GM12892 (cell line): ENCODE results near the gene CAV1.
A peak's percentile ranks its signal among the peaks of the same experiment; 100 is the strongest.

Source experiments
- DNase-seq: peaks from one replicate; pipeline ENCODE4 v3.0.0; 2011; ENCODE audit not compliant: insufficient read length
- FAIRE-seq: peaks from 2 replicates; lab custom pipeline; 2011; peaks lifted over from hg19 to GRCh38; lab: Jason Lieb, UNC
- POLR2A ChIP-seq: IDR thresholded peaks from 2 replicates; pipeline ENCODE4 v1.6.1; 2011; ENCODE audit warnings: low read depth, low read length, control low read depth
- POLR2AphosphoS5 ChIP-seq: IDR thresholded peaks from 2 replicates; pipeline ENCODE4 v1.6.1; 2011; ENCODE audit warnings: low read depth, low read length, control low read depth
- TAF1 ChIP-seq: IDR thresholded peaks from 2 replicates; pipeline ENCODE4 v1.6.1; 2011; ENCODE audit warnings: low read depth, mild to moderate bottlenecking, control low read depth, low read length, borderline replicate concordance

The CAV1 gene

GRCh38 chr7:116510795-116511194, 14.0 kb upstream of the CAV1 start:
- FAIRE-seq (no peak), DNase-seq (no peak)
- no peak for TF ChIP-seq TAF1
- TF ChIP-seq POLR2AphosphoS5 = no peak
- no peak for TF ChIP-seq POLR2A

GRCh38 chr7:116511552-116512519, 13.0 kb upstream of the CAV1 start:
- DNase-seq (no peak), FAIRE-seq (peak; percentile 94)
- no peak for TF ChIP-seq POLR2AphosphoS5
- TF ChIP-seq POLR2A = peak; percentile 41; the same call in 1 of the 2 replicates

- no peak for TF ChIP-seq TAF1
- no peak for TF ChIP-seq POLR2A
- TF ChIP-seq POLR2AphosphoS5 = no peak
- no peak for FAIRE-seq
- no peak for DNase-seq
Measured at GRCh38 chr7:116512520-116513188, 12.2 kb upstream of the CAV1 start.

- DNase-seq (no peak), FAIRE-seq (no peak)
- no peak for TF ChIP-seq POLR2A
- no peak for TF ChIP-seq POLR2AphosphoS5
- no peak for TF ChIP-seq TAF1
Measured at GRCh38 chr7:116515584-116515983, 9.3 kb upstream of the CAV1 start.

GRCh38 chr7:116516324-116516723, 8.5 kb upstream of the CAV1 start:
- TF ChIP-seq POLR2A = no peak
- no peak for TF ChIP-seq POLR2AphosphoS5
- TF ChIP-seq TAF1 = no peak
- DNase-seq (no peak), FAIRE-seq (no peak)

GRCh38 chr7:116517626-116518025, 7.2 kb upstream of the CAV1 start:
- FAIRE-seq (no peak), DNase-seq (no peak)
- TF ChIP-seq POLR2AphosphoS5 (no peak), POLR2A (no peak), TAF1 (no peak)

- TF ChIP-seq POLR2A (no peak), TAF1 (no peak), POLR2AphosphoS5 (no peak)
- DNase-seq = no peak
- FAIRE-seq = no peak
Measured at GRCh38 chr7:116518961-116519360, 5.9 kb upstream of the CAV1 start.

- TF ChIP-seq TAF1 (no peak), POLR2A (no peak), POLR2AphosphoS5 (no peak)
- FAIRE-seq = no peak
- DNase-seq = no peak
Measured at GRCh38 chr7:116521046-116521664, 3.7 kb upstream of the CAV1 start.

GRCh38 chr7:116522247-116522646, 2.6 kb upstream of the CAV1 start:
- no peak for DNase-seq
- TF ChIP-seq TAF1 = no peak
- no peak for TF ChIP-seq POLR2A
- TF ChIP-seq POLR2AphosphoS5 = no peak
- no peak for FAIRE-seq

GRCh38 chr7:116524221-116524608, 621 bp upstream of the CAV1 start:
- DNase-seq (no peak), FAIRE-seq (no peak)
- no peak for TF ChIP-seq POLR2AphosphoS5
- no peak for TF ChIP-seq TAF1
- TF ChIP-seq POLR2A = no peak

- DNase-seq (peak; percentile 44), FAIRE-seq (peak; percentile 56)
- TF ChIP-seq POLR2AphosphoS5 = no peak
- TF ChIP-seq POLR2A = no peak
- no peak for TF ChIP-seq TAF1
Measured at GRCh38 chr7:116525298-116525912, 569 bp downstream of the CAV1 start.
